ENCODE measurements around the gene SRCAP.

GRCh38 chr16:30743716-30744115, 44.7 kb downstream of the SRCAP start:
- no peak for TF ChIP-seq POLR2A (IDR thresholded peaks at IDR 0.05; ENCODE audit: low read length)
- no peak for TF ChIP-seq GATA1 (IDR thresholded peaks at IDR 0.05; ENCODE audit: low read depth, low read length)

Measured in erythroblast (primary cell).